Measurements from ENCODE around the gene MPZ.
"Not testable (repeated sequence)": the region's sequence is repeated elsewhere in the genome, so short reads cannot be mapped to it uniquely, and the experiment has no call there.

Gene MPZ

DNA sequence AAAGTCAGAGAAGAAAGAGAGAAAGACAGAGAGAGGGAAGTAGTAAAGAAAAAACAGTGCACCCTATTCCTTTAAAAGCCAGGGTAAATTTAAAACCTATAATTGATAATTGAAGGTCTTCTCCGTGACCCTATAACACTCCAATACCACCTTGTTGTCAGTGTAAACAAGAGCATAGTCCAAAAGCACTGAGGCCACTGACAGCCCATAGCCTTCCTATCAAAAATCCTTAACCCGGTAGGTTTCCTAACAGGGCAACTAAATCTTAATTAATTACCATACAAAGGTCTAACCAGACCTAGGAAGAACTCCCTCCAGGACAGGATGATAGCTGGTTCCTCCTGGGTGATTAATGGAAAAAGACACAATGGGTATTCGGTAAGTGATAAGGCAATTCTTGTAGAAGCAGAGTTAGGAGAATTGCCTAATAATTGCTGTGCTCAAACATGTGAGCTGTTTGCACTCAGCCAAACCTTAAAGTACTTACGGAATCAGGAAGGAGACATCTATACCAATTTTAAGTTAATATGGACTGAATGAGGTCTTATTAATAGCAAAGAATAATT, 53.7 kb downstream of the MPZ start:
- not testable (repeated sequence) for H3K4me3 Mint-ChIP-seq; H3K27ac Mint-ChIP-seq; H3K4me1 Mint-ChIP-seq (ENCODE audit: low read depth); H3K36me3 Mint-ChIP-seq (ENCODE audit: low read depth); DNase-seq (ENCODE audit: low spot score)
- peaks cover 38% of the 10 kb centered on the region for H3K27me3 Mint-ChIP-seq (ENCODE audit: low read depth)
- H3K9me3 Mint-ChIP-seq, result peaks cover 26% of the 10 kb centered on the region

- H3K4me1 Mint-ChIP-seq (ENCODE audit: low read depth), result not testable (repeated sequence)
- peaks cover 31% of the 10 kb centered on the region for H3K27me3 Mint-ChIP-seq (ENCODE audit: low read depth)
Measured at GRCh38 chr1:161255302-161255701, 54.5 kb downstream of the MPZ start.

More at GRCh38 chr1:161255302-161255701, 54.5 kb downstream of the MPZ start:
- not testable (repeated sequence) for H3K4me3 Mint-ChIP-seq; H3K27ac Mint-ChIP-seq; DNase-seq (ENCODE audit: low spot score); H3K36me3 Mint-ChIP-seq (ENCODE audit: low read depth)
- H3K9me3 Mint-ChIP-seq, result peaks cover 26% of the 10 kb centered on the region
